ENCODE measurements around the gene ACBD4. TPM values are rescaled to one million over a fixed set of nuclear protein-coding genes. Genes with fewer than 3 reads are reported as not detected.

ACBD4 gene
- total RNA-seq, 6 donors from 2014 or later = 9.7 to 68.1 (median 23.4) TPM

DNA sequence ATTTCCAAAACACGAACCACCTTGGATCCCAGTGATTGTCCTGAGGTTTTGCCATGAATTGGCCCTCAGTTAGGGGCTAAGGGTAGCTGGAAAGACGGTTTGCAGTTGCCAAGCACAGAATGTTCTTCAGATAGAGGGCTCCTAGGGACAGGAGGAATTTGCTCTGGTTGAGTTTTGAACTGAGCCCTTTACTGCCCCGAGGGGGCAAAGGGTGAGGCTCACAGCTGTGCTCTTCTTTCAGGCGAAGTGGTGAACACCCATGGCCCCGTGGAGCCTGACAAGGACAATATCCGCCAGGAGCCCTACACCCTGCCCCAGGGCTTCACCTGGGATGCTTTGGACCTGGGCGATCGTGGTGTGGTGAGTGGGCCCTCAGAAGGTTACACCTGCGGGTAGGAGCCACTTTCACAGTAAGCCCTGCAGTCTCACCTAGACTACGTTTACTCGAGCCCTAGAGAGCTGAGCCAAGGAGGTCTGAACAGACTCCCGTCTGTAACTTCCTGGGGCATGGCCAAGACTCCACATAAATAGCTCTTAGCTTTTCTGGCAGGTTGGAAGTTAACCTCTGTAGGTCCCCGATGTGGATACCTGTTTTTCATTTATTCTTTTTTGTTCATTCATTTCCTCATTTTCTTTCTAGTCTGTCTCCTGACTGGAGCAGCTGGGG is 41.9 kb upstream of the ACBD4 start:
- no peaks in the 10 kb centered on the region for H3K9me3 ChIP-seq
- no peak for TF ChIP-seq POLR2AphosphoS5 (IDR thresholded peaks at IDR 0.05)
- TF ChIP-seq EP300 (IDR thresholded peaks at IDR 0.05) = no peak
- no peak overlapping the region for H3K4me3 ChIP-seq
- ATAC-seq (ENCODE audit: low FRiP score in 2 of 2) (peak; percentile 52 to 68), DNase-seq (peak in 1 of 2 donors; percentile 42)
- H3K4me1 ChIP-seq = peaks cover 18 to 31% (median 26%) of the 10 kb centered on the region in 4 donors
- peaks cover 43 to 98% (median 80%) of the 10 kb centered on the region in 4 donors for H3K36me3 ChIP-seq
- WGBS, 2 donors = 60 to 74% methylated on average over 12 to 13 of the region's 13 CpGs
- peak overlapping the region; percentile 74 to 90 (median 82) for H3K27ac ChIP-seq
- H3K27me3 ChIP-seq = no peaks in the 10 kb centered on the region

DNA sequence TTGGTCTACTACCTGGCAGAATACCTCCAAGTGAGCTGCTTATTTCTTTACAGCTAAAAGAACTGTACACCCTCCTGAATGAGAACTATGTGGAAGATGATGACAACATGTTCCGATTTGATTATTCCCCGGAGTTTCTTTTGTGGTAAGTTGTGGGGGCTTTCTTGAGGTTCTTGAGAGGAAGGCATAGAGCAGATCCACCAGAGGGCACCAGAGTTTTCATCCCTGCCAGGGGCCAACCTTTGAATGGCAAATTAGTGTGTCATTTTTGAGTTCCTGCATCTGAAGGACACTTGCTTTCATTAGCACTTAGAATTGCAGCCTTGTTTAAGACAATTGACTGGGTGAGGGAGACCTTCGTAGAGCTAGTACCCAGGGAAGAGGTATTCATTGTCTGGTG is 39.3 kb upstream of the ACBD4 start:
- H3K27me3 ChIP-seq = no peaks in the 10 kb centered on the region
- DNase-seq (no peak), ATAC-seq (ENCODE audit: low FRiP score in 2 of 2) (no peak)
- H3K27ac ChIP-seq = peak overlapping the region in 2 of 4 donors; percentile 0 to 90
- H3K36me3 ChIP-seq = peaks cover 38 to 95% (median 79%) of the 10 kb centered on the region in 4 donors
- no peak overlapping the region for H3K4me3 ChIP-seq
- no peaks in the 10 kb centered on the region for H3K9me3 ChIP-seq
- WGBS, 2 donors = 80 to 87% methylated on average over 3 of the region's 3 CpGs
- TF ChIP-seq, protein P1, sequence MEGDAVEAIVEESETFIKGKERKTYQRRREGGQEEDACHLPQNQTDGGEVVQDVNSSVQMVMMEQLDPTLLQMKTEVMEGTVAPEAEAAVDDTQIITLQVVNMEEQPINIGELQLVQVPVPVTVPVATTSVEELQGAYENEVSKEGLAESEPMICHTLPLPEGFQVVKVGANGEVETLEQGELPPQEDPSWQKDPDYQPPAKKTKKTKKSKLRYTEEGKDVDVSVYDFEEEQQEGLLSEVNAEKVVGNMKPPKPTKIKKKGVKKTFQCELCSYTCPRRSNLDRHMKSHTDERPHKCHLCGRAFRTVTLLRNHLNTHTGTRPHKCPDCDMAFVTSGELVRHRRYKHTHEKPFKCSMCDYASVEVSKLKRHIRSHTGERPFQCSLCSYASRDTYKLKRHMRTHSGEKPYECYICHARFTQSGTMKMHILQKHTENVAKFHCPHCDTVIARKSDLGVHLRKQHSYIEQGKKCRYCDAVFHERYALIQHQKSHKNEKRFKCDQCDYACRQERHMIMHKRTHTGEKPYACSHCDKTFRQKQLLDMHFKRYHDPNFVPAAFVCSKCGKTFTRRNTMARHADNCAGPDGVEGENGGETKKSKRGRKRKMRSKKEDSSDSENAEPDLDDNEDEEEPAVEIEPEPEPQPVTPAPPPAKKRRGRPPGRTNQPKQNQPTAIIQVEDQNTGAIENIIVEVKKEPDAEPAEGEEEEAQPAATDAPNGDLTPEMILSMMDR (IDR thresholded peaks at IDR 0.05) = peak in 3 of 6 experiments; percentile 5 to 22 (median 9)
- no peak for TF ChIP-seq EP300 (IDR thresholded peaks at IDR 0.05)
- TF ChIP-seq POLR2AphosphoS5 (IDR thresholded peaks at IDR 0.05) = no peak
- TF ChIP-seq POLR2A (IDR thresholded peaks at IDR 0.05) = no peak
- peaks cover 22 to 35% (median 29%) of the 10 kb centered on the region in 4 donors for H3K4me1 ChIP-seq

DNA sequence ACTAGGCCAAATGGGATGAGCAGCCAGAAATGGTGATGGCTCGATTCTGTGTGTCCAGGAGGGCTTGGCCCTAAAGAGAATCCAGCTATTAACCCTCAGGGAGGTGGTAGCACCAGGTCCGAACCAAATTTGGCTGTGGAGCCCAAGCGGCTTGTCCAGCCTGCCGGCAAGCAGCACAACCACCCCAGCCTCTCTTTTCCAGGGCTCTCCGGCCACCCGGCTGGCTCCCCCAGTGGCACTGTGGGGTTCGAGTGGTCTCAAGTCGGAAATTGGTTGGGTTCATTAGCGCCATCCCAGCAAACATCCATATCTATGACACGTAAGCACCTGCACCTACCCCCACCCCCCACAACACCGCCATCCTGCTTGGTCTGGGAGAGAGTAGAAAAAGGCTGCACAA is 38.6 kb upstream of the ACBD4 start:
- 98 to 99% methylated on average over 7 to 11 of the region's 11 CpGs for WGBS, 2 donors
- Histone ChIP-seq H3K27ac (peak overlapping the region in 1 of 4 donors; percentile 0), H3K36me3 (peaks cover 36 to 95% (median 81%) of the 10 kb centered on the region in 4 donors), H3K9me3 (no peaks in the 10 kb centered on the region), H3K4me3 (no peak overlapping the region), H3K27me3 (no peaks in the 10 kb centered on the region), H3K4me1 (peaks cover 22 to 33% (median 28%) of the 10 kb centered on the region in 4 donors)
- DNase-seq (no peak), ATAC-seq (ENCODE audit: low FRiP score in 2 of 2) (no peak)
- TF ChIP-seq EP300 (IDR thresholded peaks at IDR 0.05) = no peak
- TF ChIP-seq, protein P1 (IDR thresholded peaks at IDR 0.05) = no peak
- TF ChIP-seq POLR2A (IDR thresholded peaks at IDR 0.05) = no peak
- no peak for TF ChIP-seq POLR2AphosphoS5 (IDR thresholded peaks at IDR 0.05)

DNA sequence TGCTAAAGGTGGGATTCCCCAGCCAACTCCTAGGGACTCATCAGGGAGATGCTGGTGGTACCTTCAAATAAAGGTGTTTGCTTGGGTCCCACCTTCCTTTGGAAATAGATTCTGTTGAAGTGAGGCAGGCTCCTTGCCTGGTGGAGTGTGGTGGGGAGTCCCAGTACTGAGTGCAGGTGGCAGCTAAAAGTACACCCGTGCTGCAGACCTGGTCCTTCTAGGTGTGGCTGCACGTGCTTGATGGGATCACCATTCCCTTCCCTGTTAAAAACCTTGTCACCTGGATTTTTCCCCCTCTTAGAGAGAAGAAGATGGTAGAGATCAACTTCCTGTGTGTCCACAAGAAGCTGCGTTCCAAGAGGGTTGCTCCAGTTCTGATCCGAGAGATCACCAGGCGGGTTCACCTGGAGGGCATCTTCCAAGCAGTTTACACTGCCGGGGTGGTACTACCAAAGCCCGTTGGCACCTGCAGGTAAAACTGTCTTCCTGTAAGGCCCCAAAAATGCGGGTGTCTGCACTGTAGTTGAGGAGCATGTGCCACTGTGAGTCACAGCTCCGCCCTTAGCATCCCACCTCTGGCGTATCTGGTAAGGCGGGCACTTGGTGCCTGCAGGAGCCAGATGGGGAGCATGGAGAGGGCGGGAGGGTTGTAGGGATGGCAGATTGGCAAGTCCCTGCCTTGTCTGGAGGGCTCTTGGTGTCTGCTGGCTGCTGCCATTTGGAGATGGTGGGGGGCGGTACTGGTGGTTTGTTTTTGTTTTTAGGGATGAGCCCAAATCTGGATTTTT is 37.2 kb upstream of the ACBD4 start:
- TF ChIP-seq, protein P1 (IDR thresholded peaks at IDR 0.05) = no peak
- TF ChIP-seq POLR2A (IDR thresholded peaks at IDR 0.05) (no peak), POLR2AphosphoS5 (IDR thresholded peaks at IDR 0.05) (no peak), EP300 (IDR thresholded peaks at IDR 0.05) (no peak)
- ATAC-seq (ENCODE audit: low FRiP score in 2 of 2) (no peak), DNase-seq (no peak)
- WGBS, 2 donors = 89 to 91% methylated on average over 11 to 13 of the region's 13 CpGs
- Histone ChIP-seq H3K27me3 (no peaks in the 10 kb centered on the region), H3K36me3 (peaks cover 43 to 97% (median 92%) of the 10 kb centered on the region in 4 donors), H3K4me3 (no peak overlapping the region), H3K27ac (no peak overlapping the region), H3K4me1 (peaks cover 11 to 20% (median 17%) of the 10 kb centered on the region in 4 donors), H3K9me3 (no peaks in the 10 kb centered on the region)

Measured in upper lobe of left lung (tissue), 6 donors.